OCI-LY7 (cell line): ENCODE measurements around the gene HRH1. TPM values are rescaled to one million over a fixed set of nuclear protein-coding genes. Genes with fewer than 3 reads are reported as not detected.

Experiments used
- BruUV-seq: library from RNA; stranded (reverse); fragments of 400-500 nt; replicated peaks from 2 replicates; lab custom pipeline; 2021; lab: Mats Ljungman, UMichigan
- CTCF ChIA-PET: fragments of 300-600 bp; sonication (Branson Sonifier 250); formaldehyde crosslinking; loops from one replicate; lab custom pipeline; 2022; ENCODE audit warnings: antibody characterized with exemption; ENCODE audit not compliant: unreplicated experiment; lab: Charles Lee
- POLR2A ChIA-PET: fragments of 300-600 bp; sonication (Branson Sonifier 250); formaldehyde crosslinking; loops from one replicate; lab custom pipeline; 2022; ENCODE audit warnings: antibody characterized with exemption; lab: Charles Lee
- DNase-seq: peaks from one replicate; pipeline ENCODE4 v3.0.0-alpha.2; 2015; ENCODE audit warnings: low spot score
- H2AFZ ChIP-seq: fragments of 200-600 bp; sonication (generic), shearing (Covaris generic); 2 replicates; pipeline ENCODE4 v1.6.1; 2014; ENCODE audit warnings: mild to moderate bottlenecking, antibody characterized with exemption, low read length, moderate library complexity
- H3K27ac ChIP-seq: fragments of 200-600 bp; sonication (generic); 2 replicates; pipeline ENCODE4 v1.5.1; 2014; ENCODE audit warnings: mixed run types, low read depth, mild to moderate bottlenecking, moderate library complexity, low read length, inconsistent platforms; ENCODE audit not compliant: poor library complexity, severe bottlenecking
- H3K36me3 ChIP-seq: fragments of 200-600 bp; sonication (generic); 2 replicates; pipeline ENCODE4 v1.6.1; 2014; ENCODE audit warnings: mild to moderate bottlenecking, antibody characterized with exemption, low read length, moderate library complexity, mixed read lengths; ENCODE audit not compliant: insufficient read depth
- H3K4me1 ChIP-seq: fragments of 200-600 bp; sonication (generic); 2 replicates; pipeline ENCODE4 v1.5.1; 2014; ENCODE audit warnings: mild to moderate bottlenecking, low read length; ENCODE audit not compliant: insufficient read depth, poor library complexity, severe bottlenecking
- H3K4me2 ChIP-seq: fragments of 200-600 bp; sonication (generic); 2 replicates; pipeline ENCODE4 v1.6.1; 2014; ENCODE audit warnings: mild to moderate bottlenecking, low read length
- H3K4me3 ChIP-seq: fragments of 200-600 bp; sonication (generic); 2 replicates; pipeline ENCODE4 v1.5.1; 2014; ENCODE audit warnings: mild to moderate bottlenecking, low read depth, low read length; ENCODE audit not compliant: poor library complexity, severe bottlenecking
- H3K79me2 ChIP-seq: fragments of 200-600 bp; sonication (generic); 2 replicates; pipeline ENCODE4 v1.6.1; 2016; ENCODE audit warnings: low read depth, mild to moderate bottlenecking, low read length, moderate library complexity, mixed read lengths; ENCODE audit not compliant: insufficient read depth
- H3K9me2 ChIP-seq: fragments of 200-600 bp; sonication (generic); 2 replicates; pipeline ENCODE4 v1.6.1; 2016; ENCODE audit warnings: mild to moderate bottlenecking, low read length, mixed read lengths; ENCODE audit not compliant: insufficient read depth
- H3K9me3 ChIP-seq: fragments of 200-600 bp; sonication (generic); 2 replicates; pipeline ENCODE4 v1.6.1; 2014; ENCODE audit warnings: mild to moderate bottlenecking, mixed run types, low read length, mixed read lengths
- H4K20me1 ChIP-seq: fragments of 200-600 bp; sonication (generic); 2 replicates; pipeline ENCODE4 v1.6.1; 2014; ENCODE audit warnings: mild to moderate bottlenecking, antibody characterized with exemption, low read length, moderate library complexity, mixed read lengths; ENCODE audit not compliant: insufficient read depth
- EZH2phosphoT487 ChIP-seq: fragments of 200-600 bp; sonication (generic); IDR thresholded peaks from 2 replicates; pipeline ENCODE4 v1.6.1; 2018; ENCODE audit warnings: low read depth, borderline replicate concordance, mild to moderate bottlenecking, mixed run types, antibody characterized with exemption, low read length, moderate library complexity, mixed read lengths
- intact Hi-C: fragments of 100-400 bp; cut with micrococcal nuclease; formaldehyde crosslinking; loops from one replicate; pipeline ENCODE4 v1.10.0; 2022; ENCODE audit not compliant: unreplicated experiment
- total RNA-seq, 2 experiments: library from RNA; depleted of rRNA in 1 of 2; stranded (reverse); fragments of >200 nt in 1 of 2; shearing (Covaris generic) in 1 of 2; gene quantifications; 2 replicates each; pipeline ENCODE4 v1.2.3, GENCODE V29; 2014 to 2022
- TF ChIP-seq, protein P1 (sequence below): fragments of 200-600 bp; sonication (generic); conservative IDR thresholded peaks from 2 replicates; pipeline ENCODE4 v1.5.1; 2014; ENCODE audit warnings: mild to moderate bottlenecking, antibody characterized with exemption, low read length, moderate library complexity, mixed read lengths

The HRH1 gene
- total RNA-seq, 2 experiments from 2014 or later: not detected

DNA sequence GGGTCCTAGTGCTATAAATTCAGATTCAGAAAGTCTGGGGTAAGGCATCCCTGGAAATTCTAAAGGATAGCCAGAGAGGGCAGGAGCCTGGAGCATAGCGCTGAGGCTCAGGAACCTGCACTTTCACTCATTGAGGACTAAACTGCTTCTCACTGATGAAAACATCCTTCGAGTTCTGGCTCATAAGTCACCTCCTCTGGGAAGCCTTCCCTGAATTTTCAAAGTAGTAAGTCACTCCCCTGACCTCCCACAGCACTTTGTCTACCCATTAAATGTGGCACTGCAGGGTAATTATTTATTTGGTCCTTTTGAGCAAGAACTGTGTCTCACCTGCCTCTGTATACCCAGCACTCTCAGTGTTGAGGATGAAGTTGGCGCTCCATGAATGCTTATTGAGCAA is 30.9 kb downstream of the HRH1 start:
- H3K4me2 ChIP-seq: no peak overlapping the region
- BruUV-seq: no TSS peak
- no peaks in the 10 kb centered on the region for H3K9me2 ChIP-seq
- no peak overlapping the region for H3K4me3 ChIP-seq
- CTCF ChIA-PET: no interaction called here
- no peaks in the 10 kb centered on the region for H3K4me1 ChIP-seq
- H2AFZ ChIP-seq: no peak overlapping the region
- POLR2A ChIA-PET: interaction anchor here (0.6 kb wide), 1 partner anchor 370 kb away, joined by 3 read pairs; no protein-coding TSS in a partner anchor
- intact Hi-C loops: no loop called here
- TF ChIP-seq, protein P1, sequence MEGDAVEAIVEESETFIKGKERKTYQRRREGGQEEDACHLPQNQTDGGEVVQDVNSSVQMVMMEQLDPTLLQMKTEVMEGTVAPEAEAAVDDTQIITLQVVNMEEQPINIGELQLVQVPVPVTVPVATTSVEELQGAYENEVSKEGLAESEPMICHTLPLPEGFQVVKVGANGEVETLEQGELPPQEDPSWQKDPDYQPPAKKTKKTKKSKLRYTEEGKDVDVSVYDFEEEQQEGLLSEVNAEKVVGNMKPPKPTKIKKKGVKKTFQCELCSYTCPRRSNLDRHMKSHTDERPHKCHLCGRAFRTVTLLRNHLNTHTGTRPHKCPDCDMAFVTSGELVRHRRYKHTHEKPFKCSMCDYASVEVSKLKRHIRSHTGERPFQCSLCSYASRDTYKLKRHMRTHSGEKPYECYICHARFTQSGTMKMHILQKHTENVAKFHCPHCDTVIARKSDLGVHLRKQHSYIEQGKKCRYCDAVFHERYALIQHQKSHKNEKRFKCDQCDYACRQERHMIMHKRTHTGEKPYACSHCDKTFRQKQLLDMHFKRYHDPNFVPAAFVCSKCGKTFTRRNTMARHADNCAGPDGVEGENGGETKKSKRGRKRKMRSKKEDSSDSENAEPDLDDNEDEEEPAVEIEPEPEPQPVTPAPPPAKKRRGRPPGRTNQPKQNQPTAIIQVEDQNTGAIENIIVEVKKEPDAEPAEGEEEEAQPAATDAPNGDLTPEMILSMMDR: no peak
- no peak for TF ChIP-seq EZH2phosphoT487
- no peaks in the 10 kb centered on the region for H3K9me3 ChIP-seq
- H3K79me2 ChIP-seq: no peaks in the 10 kb centered on the region
- no peaks in the 10 kb centered on the region for H3K36me3 ChIP-seq
- no peak for DNase-seq
- H3K27ac ChIP-seq: no peak overlapping the region
- no peaks in the 10 kb centered on the region for H4K20me1 ChIP-seq

DNA sequence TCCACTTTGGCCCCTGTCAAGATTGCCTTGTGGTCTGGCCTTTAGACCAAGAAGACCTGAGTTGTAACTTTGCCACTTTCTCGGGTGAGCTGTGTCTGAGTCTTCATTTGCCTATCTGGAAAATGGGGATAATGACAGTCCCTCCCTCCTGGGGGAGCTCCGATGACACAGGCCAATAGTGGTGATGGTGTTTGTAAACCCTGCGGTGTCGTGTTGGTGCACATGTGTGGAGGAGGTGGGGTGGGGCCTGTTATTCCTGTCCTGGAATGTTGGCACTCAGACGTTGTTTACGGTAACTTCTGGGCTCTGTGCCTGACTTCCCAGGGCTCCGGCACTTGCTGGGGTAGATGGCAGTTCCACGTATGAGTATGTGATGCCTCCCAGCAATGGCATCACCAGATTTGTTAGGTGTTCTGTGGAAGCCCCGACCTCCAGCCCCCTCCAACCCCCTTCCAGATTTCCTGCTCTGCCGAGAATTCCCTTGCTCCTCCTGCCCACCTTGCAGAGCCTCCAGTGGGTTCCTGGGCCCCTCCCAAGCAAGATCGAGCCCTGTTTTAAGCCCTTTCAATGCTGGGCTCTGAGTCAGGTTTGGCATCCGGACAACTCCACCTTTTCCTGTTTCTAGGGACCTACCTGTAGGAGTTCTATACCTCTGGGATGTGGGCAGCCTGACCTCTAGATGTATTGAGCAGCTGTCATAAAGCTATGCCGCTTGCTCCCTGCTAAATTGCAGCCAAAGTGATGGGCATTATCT is 31.4 kb downstream of the HRH1 start:
- no TSS peak for BruUV-seq
- DNase-seq: no peak
- no peaks in the 10 kb centered on the region for H3K9me2 ChIP-seq
- H3K36me3 ChIP-seq: no peaks in the 10 kb centered on the region
- H2AFZ ChIP-seq: no peak overlapping the region
- no peaks in the 10 kb centered on the region for H4K20me1 ChIP-seq
- TF ChIP-seq, protein P1: no peak
- no peak for TF ChIP-seq EZH2phosphoT487
- no peak overlapping the region for H3K27ac ChIP-seq
- H3K4me3 ChIP-seq: no peak overlapping the region
- H3K4me1 ChIP-seq: no peaks in the 10 kb centered on the region
- H3K79me2 ChIP-seq: no peaks in the 10 kb centered on the region
- intact Hi-C loops: no loop called here
- H3K9me3 ChIP-seq: no peaks in the 10 kb centered on the region
- ChIA-PET CTCF (no interaction called here), POLR2A (interaction anchor here (0.6 kb wide), 1 partner anchor 369 kb away, joined by 3 read pairs; no protein-coding TSS in a partner anchor)
- no peak overlapping the region for H3K4me2 ChIP-seq

- Histone ChIP-seq H3K4me1 (no peaks in the 10 kb centered on the region), H3K9me3 (no peaks in the 10 kb centered on the region), H3K4me2 (no peak overlapping the region), H3K36me3 (no peaks in the 10 kb centered on the region), H3K27ac (no peak overlapping the region), H4K20me1 (no peaks in the 10 kb centered on the region), H3K9me2 (no peaks in the 10 kb centered on the region), H3K4me3 (no peak overlapping the region), H3K79me2 (no peaks in the 10 kb centered on the region), H2AFZ (no peak overlapping the region)
- intact Hi-C loops: no loop called here
- CTCF ChIA-PET: no interaction called here
- POLR2A ChIA-PET: interaction anchor here (0.6 kb wide), 1 partner anchor 273 kb away, joined by 3 read pairs; no protein-coding TSS in a partner anchor
- TF ChIP-seq, protein P1: no peak
- no peak for TF ChIP-seq EZH2phosphoT487
- no peak for DNase-seq
- BruUV-seq: no TSS peak
Measured at GRCh38 chr3:11186318-11186692, 32.0 kb downstream of the HRH1 start.
